ENCODE results near the gene EEPD1. TPM values are rescaled to one million over a fixed set of nuclear protein-coding genes. Genes with fewer than 3 reads are reported as not detected.
"Not testable (repeated sequence)": the region's sequence is repeated elsewhere in the genome, so short reads cannot be mapped to it uniquely, and the experiment has no call there.

The EEPD1 gene
- total RNA-seq, 1 donor, result 4.1 TPM

GRCh38 chr7:36226151-36226550, 73.1 kb downstream of the EEPD1 start:
- Histone ChIP-seq H3K4me1 (ENCODE audit: insufficient read depth, low read length) (no peaks in the 10 kb centered on the region), H3K27me3 (ENCODE audit: insufficient read depth, low read length) (no peaks in the 10 kb centered on the region), H3K9me3 (ENCODE audit: low read depth, low read length) (no peaks in the 10 kb centered on the region), H3K4me3 (ENCODE audit: low read length) (no peak overlapping the region)

DNA sequence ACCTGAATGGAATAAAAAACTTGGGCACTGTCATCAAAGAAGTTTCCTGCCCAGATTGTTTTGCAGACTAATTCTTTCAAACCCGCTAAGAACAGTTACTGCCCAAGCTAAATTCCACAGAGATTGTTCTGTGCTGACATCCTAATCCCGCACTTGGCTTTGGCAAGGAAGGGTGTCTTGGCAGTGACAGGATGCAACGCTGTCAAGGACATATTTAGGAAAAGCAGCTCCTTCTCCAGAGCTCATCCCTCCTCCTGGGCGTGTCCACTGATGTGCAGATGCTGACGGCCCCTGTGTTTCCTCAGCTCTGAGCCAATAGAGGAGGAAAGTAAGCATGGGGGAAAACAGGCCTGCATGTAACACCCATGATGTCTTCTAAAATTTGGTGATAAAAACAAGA, 74.2 kb downstream of the EEPD1 start:
- Histone ChIP-seq H3K27me3 (ENCODE audit: insufficient read depth, low read length) (no peaks in the 10 kb centered on the region), H3K4me3 (ENCODE audit: low read length) (no peak overlapping the region), H3K9me3 (ENCODE audit: low read depth, low read length) (no peaks in the 10 kb centered on the region), H3K4me1 (ENCODE audit: insufficient read depth, low read length) (no peaks in the 10 kb centered on the region)

DNA sequence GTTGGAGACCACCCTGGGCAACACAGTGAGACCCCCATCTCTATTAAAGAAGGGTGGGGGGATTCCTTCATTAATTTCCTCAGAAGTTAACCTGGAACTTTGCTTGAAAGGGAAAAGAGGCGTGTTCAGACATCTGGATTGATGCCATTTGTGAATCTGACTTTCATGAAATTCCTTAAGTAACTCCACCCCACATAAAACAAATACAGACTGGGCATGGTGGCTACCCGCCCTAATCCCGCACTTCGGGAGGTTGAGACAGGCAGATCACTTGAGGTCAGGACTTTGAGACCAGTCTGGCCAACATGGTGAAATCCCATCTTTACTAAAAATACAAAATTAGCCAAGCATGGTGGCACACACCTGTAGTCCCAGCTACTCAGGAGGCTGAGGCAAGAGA, 75.0 kb downstream of the EEPD1 start:
- no peaks in the 10 kb centered on the region for H3K9me3 ChIP-seq (ENCODE audit: low read depth, low read length)
- no peaks in the 10 kb centered on the region for H3K27me3 ChIP-seq (ENCODE audit: insufficient read depth, low read length)
- H3K4me1 ChIP-seq (ENCODE audit: insufficient read depth, low read length), result no peaks in the 10 kb centered on the region
- H3K4me3 ChIP-seq (ENCODE audit: low read length), result no peak overlapping the region

DNA sequence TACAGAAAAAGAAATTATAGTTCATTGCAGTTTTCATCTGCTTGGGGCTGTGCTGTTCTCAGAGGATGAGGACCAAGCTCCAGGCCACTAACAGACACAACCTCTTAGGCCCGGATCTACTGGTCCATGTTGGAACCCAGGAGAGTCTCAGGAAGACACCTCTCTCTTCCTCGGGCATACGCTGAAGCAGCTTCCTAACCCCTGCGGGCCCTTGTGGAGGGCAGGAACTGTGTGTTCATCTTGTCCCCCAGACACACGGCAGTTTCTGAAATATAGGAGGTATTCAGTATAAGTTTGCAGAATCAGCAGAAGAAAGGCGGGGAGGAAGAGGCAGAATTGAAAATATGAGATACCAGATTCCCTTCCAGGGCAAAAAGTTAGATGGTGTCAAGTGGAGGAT, 78.4 kb downstream of the EEPD1 start:
- no peaks in the 10 kb centered on the region for H3K4me1 ChIP-seq (ENCODE audit: insufficient read depth, low read length)
- H3K9me3 ChIP-seq (ENCODE audit: low read depth, low read length), result no peaks in the 10 kb centered on the region
- no peak overlapping the region for H3K4me3 ChIP-seq (ENCODE audit: low read length)
- no peaks in the 10 kb centered on the region for H3K27me3 ChIP-seq (ENCODE audit: insufficient read depth, low read length)

- Histone ChIP-seq H3K4me3 (ENCODE audit: low read length) (no peak overlapping the region), H3K27me3 (ENCODE audit: insufficient read depth, low read length) (no peaks in the 10 kb centered on the region), H3K4me1 (ENCODE audit: insufficient read depth, low read length) (no peaks in the 10 kb centered on the region), H3K9me3 (ENCODE audit: low read depth, low read length) (no peaks in the 10 kb centered on the region)
These were observed 79.5 kb downstream of the EEPD1 start for GRCh38 chr7:36232555-36232954.

- Histone ChIP-seq H3K4me1 (ENCODE audit: insufficient read depth, low read length) (no peaks in the 10 kb centered on the region), H3K9me3 (ENCODE audit: low read depth, low read length) (no peaks in the 10 kb centered on the region), H3K27me3 (ENCODE audit: insufficient read depth, low read length) (no peaks in the 10 kb centered on the region), H3K4me3 (ENCODE audit: low read length) (no peak overlapping the region)
These were observed 80.0 kb downstream of the EEPD1 start for GRCh38 chr7:36232971-36233550.

DNA sequence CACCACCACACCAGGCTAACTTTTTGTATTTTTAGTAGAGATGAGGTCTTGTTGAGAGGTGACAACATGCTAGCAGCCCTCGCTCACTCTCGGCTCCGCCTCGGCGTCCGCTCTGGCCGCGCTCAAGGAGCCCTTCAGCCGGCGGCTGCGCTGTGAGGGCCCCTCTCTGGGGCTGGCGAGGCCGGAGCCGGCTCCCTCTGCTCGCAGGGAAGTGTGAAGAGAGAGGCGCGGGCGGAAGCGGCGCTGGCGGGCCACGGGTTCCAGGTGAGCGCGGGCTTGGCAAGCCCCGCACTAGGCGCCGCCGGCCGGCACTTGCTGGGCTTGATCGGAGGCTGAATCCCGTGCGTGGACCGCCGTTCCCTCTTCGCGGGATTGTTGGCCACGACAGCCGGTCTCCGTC, 83.0 kb downstream of the EEPD1 start:
- no peaks in the 10 kb centered on the region for H3K27me3 ChIP-seq (ENCODE audit: insufficient read depth, low read length)
- H3K4me3 ChIP-seq (ENCODE audit: low read length), result no peak overlapping the region
- no peaks in the 10 kb centered on the region for H3K9me3 ChIP-seq (ENCODE audit: low read depth, low read length)
- H3K4me1 ChIP-seq (ENCODE audit: insufficient read depth, low read length), result no peaks in the 10 kb centered on the region

- H3K4me3 ChIP-seq (ENCODE audit: low read length), result no peak overlapping the region
- no peaks in the 10 kb centered on the region for H3K9me3 ChIP-seq (ENCODE audit: low read depth, low read length)
- no peaks in the 10 kb centered on the region for H3K27me3 ChIP-seq (ENCODE audit: insufficient read depth, low read length)
- H3K4me1 ChIP-seq (ENCODE audit: insufficient read depth, low read length), result no peaks in the 10 kb centered on the region
These were observed 85.1 kb downstream of the EEPD1 start for GRCh38 chr7:36238138-36238537.

- H3K9me3 ChIP-seq (ENCODE audit: low read depth, low read length); H3K4me3 ChIP-seq (ENCODE audit: low read length); H3K27me3 ChIP-seq (ENCODE audit: insufficient read depth, low read length); H3K4me1 ChIP-seq (ENCODE audit: insufficient read depth, low read length): not testable (repeated sequence)
These were observed 90.3 kb downstream of the EEPD1 start for GRCh38 chr7:36243356-36243755.

DNA sequence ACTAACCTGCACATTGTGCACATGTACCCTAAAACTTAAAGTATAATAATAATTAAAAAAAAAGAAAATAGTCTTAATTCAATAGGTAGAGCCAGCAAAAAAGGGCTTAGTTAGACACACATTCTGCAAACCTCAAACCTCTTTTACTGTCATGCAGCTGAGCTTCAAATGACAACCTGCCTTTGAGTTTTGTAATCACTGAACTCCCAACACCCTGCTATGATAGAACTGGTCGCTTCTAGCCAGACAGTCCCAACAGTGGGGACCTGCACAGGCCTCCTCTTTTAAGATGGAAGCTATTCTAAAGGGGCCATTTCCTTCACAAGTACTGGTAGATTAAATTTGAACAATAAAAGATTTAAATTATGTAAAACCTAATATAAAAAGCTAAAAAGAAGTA, 90.9 kb downstream of the EEPD1 start:
- not testable (repeated sequence) for H3K4me3 ChIP-seq (ENCODE audit: low read length); H3K27me3 ChIP-seq (ENCODE audit: insufficient read depth, low read length); H3K4me1 ChIP-seq (ENCODE audit: insufficient read depth, low read length); H3K9me3 ChIP-seq (ENCODE audit: low read depth, low read length)

- no peaks in the 10 kb centered on the region for H3K4me1 ChIP-seq (ENCODE audit: insufficient read depth, low read length)
- H3K9me3 ChIP-seq (ENCODE audit: low read depth, low read length), result no peaks in the 10 kb centered on the region
- H3K27me3 ChIP-seq (ENCODE audit: insufficient read depth, low read length), result no peaks in the 10 kb centered on the region
- no peak overlapping the region for H3K4me3 ChIP-seq (ENCODE audit: low read length)
These were observed 91.4 kb downstream of the EEPD1 start for GRCh38 chr7:36244429-36244828.

GRCh38 chr7:36245684-36246299, 92.7 kb downstream of the EEPD1 start:
- Histone ChIP-seq H3K27me3 (ENCODE audit: insufficient read depth, low read length) (no peaks in the 10 kb centered on the region), H3K4me1 (ENCODE audit: insufficient read depth, low read length) (no peaks in the 10 kb centered on the region), H3K4me3 (ENCODE audit: low read length) (no peak overlapping the region), H3K9me3 (ENCODE audit: low read depth, low read length) (no peaks in the 10 kb centered on the region)

DNA sequence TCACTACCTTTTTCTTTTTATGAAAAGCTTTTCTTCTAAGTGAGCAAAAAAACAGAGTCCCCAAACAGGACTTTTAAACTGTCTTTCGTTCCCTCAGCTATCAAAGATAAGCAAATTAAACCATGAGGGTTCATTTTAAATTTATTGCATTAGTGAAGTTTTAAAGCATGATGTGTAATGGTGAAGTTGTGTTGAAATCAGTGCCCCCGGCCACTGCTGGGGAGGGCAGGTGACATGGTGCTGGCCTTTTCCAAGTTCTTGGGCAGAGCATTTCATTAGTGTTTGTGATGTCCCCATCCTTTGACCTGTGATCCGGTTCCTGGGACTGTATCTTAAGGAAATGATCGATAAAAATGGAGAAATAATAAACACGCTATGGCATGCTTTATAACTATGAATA, 96.0 kb downstream of the EEPD1 start:
- Histone ChIP-seq H3K4me3 (ENCODE audit: low read length) (no peak overlapping the region), H3K27me3 (ENCODE audit: insufficient read depth, low read length) (no peaks in the 10 kb centered on the region), H3K4me1 (ENCODE audit: insufficient read depth, low read length) (no peaks in the 10 kb centered on the region), H3K9me3 (ENCODE audit: low read depth, low read length) (no peaks in the 10 kb centered on the region)

- H3K4me1 ChIP-seq (ENCODE audit: insufficient read depth, low read length), result no peaks in the 10 kb centered on the region
- H3K27me3 ChIP-seq (ENCODE audit: insufficient read depth, low read length), result no peaks in the 10 kb centered on the region
- H3K4me3 ChIP-seq (ENCODE audit: low read length), result no peak overlapping the region
- no peaks in the 10 kb centered on the region for H3K9me3 ChIP-seq (ENCODE audit: low read depth, low read length)
These were observed 100.6 kb downstream of the EEPD1 start for GRCh38 chr7:36253699-36254098.

DNA sequence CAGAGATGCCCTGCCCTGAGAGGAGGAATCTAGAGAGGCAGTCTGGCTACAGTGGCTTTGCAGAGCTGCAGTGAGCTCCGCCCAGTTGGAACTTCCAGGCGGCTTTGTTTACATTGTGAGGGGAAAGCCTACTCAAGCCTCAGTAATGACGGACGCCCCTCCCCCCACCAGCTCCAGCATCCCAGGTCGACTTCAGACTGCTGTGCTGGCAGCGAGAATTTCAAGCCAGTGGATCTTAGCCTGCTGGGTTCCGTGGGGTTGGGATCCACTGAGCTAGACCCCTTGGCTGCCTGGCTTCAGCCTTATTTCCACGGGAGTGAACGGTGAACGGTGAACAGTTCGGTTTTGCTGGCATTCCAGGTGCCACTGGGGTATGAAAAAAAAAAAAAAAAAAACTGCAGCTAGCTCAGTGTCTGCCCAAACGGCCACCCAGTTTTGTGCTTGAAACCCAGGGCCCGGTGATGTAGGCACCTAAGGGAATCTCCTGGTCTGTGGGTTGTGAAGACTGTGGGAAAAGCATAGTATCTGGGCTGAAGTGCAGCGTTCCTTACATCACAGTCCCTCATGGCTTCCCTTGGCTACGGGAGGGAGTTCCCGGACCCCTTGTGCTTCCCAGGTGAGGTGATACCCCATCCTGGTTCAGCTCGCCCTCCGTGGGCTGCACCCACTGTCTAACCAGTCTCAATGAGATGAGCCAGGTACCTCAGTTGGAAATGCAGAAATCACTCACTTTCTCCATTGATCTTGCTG, 105.6 kb downstream of the EEPD1 start:
- H3K27me3 ChIP-seq (ENCODE audit: insufficient read depth, low read length); H3K9me3 ChIP-seq (ENCODE audit: low read depth, low read length); H3K4me3 ChIP-seq (ENCODE audit: low read length): not testable (repeated sequence)
- H3K4me1 ChIP-seq (ENCODE audit: insufficient read depth, low read length), result peaks cover 35% of the 10 kb centered on the region

- Histone ChIP-seq H3K27me3 (ENCODE audit: insufficient read depth, low read length) (no peaks in the 10 kb centered on the region), H3K4me1 (ENCODE audit: insufficient read depth, low read length) (peaks cover 53% of the 10 kb centered on the region), H3K9me3 (ENCODE audit: low read depth, low read length) (no peaks in the 10 kb centered on the region)
These were observed 107.4 kb downstream of the EEPD1 start for GRCh38 chr7:36260481-36260880.

More at GRCh38 chr7:36260481-36260880, 107.4 kb downstream of the EEPD1 start:
- no peak overlapping the region for H3K4me3 ChIP-seq (ENCODE audit: low read length)

All from mononuclear cell (primary cell).